ENCODE results near the gene VPS52. TPM values are rescaled to one million over a fixed set of nuclear protein-coding genes. Genes with fewer than 3 reads are reported as not detected.
A peak's percentile ranks its signal among the peaks of the same experiment; 100 is the strongest.

The VPS52 gene
- total and polyA plus RNA-seq, 9 of the 15 experiments (the other 6 are each of a cell fraction or from before 2014, with no cell fraction given), result 24.4 to 103 (median 40.2) TPM

GRCh38 chr6:33248932-33249731, 22.5 kb downstream of the VPS52 start (continued):
- TF ChIP-seq HCFC1 (IDR thresholded peaks at IDR 0.05; ENCODE audit: low read depth, low read length) (no peak; the same call in 1 of the 2 replicates), MLLT1 (IDR thresholded peaks at IDR 0.05) (peak in 1 of 2 experiments; percentile 66; a peak in 1 of 4 replicates), ZNF124 (CRISPR knock-in tag; IDR thresholded peaks at IDR 0.05) (no peak), ILF3 (IDR thresholded peaks at IDR 0.05; ENCODE audit: borderline replicate concordance) (no peak), ELK3 (CRISPR knock-in tag; IDR thresholded peaks at IDR 0.05) (no peak), NFXL1 (CRISPR knock-in tag; IDR thresholded peaks at IDR 0.05) (no peak), NR0B1 (IDR thresholded peaks at IDR 0.05; ENCODE audit: partially characterized antibody) (no peak), POLR2G (IDR thresholded peaks at IDR 0.05; ENCODE audit: low read depth, low read length) (peak; percentile 92), MTA3 (IDR thresholded peaks at IDR 0.05; ENCODE audit: borderline replicate concordance) (peak; percentile 60), E2F6 (IDR thresholded peaks at IDR 0.05; ENCODE audit: borderline replicate concordance in 1 of 2, extremely low read depth in 1 of 2, insufficient read depth in 1 of 2, insufficient read length in 1 of 2, low read depth in 1 of 2, low read length in 1 of 2, poor library complexity in 1 of 2, severe bottlenecking in 1 of 2) (peak in 1 of 2 experiments; percentile 69), NONO (IDR thresholded peaks at IDR 0.05; ENCODE audit: low read depth in 2 of 2, low read length in 1 of 2) (0 out of 4 replicates have a peak, but pooled peaks of 1 of the 2 experiments have one; percentile 31), PHF8 (IDR thresholded peaks at IDR 0.05; ENCODE audit: borderline replicate concordance, low read length) (peak; percentile 96), SIRT6 (IDR thresholded peaks at IDR 0.05; ENCODE audit: low read depth, low read length) (no peak), LARP7 (IDR thresholded peaks at IDR 0.05) (0 out of 2 replicates have a peak, but pooled peaks have one; percentile 40), POU5F1 (IDR thresholded peaks at IDR 0.05; ENCODE audit: borderline replicate concordance, low read depth, low read length, partially characterized antibody) (no peak), YY1 (IDR thresholded peaks at IDR 0.05; ENCODE audit: borderline replicate concordance in 1 of 3, control insufficient read depth in 1 of 3, extremely low read depth in 1 of 3, insufficient read depth in 3 of 3, insufficient read length in 1 of 3, insufficient replicate concordance in 2 of 3, low read depth in 1 of 3, low read length in 2 of 3) (peak in 1 of 3 experiments; percentile 31), COPS2 (conservative IDR thresholded peaks at IDR 0.05) (no peak), KLF16 (IDR thresholded peaks at IDR 0.05) (no peak), KAT2B (IDR thresholded peaks at IDR 0.05; ENCODE audit: low read depth, low read length) (no peak), MEIS2 (IDR thresholded peaks at IDR 0.05; ENCODE audit: partially characterized antibody) (peak; percentile 35), RAD51 (IDR thresholded peaks at IDR 0.05; ENCODE audit: borderline replicate concordance, low read depth) (no peak; the same call in 1 of the 2 replicates), HLTF (IDR thresholded peaks at IDR 0.05) (no peak)
